ENCODE data around the gene ZNF76. TPM values are rescaled to one million over a fixed set of nuclear protein-coding genes. Genes with fewer than 3 reads are reported as not detected.

Gene ZNF76
- total and polyA plus RNA-seq, 2 of the 8 experiments (the other 6 are each of a cell fraction or from before 2014, with no cell fraction given) = 17.9 to 23.9 TPM

GRCh38 chr6:35244551-35244950 lies 15.0 kb upstream of the ZNF76 start:
- H3K4me1 ChIP-seq (replicated peaks in 1 of 4; ENCODE audit: control insufficient read depth in 3 of 4, insufficient read depth in 4 of 4, low read length in 3 of 4) = peaks cover 2 to 14% (median 8%) of the 10 kb centered on the region in 4 experiments
- H3K4ac ChIP-seq (replicated peaks; ENCODE audit: insufficient read length, low read depth, low read length) = no peak overlapping the region
- no peak overlapping the region for H4K91ac ChIP-seq (replicated peaks; ENCODE audit: insufficient read length, low read length)
- H2BK5ac ChIP-seq (ENCODE audit: low read depth, low read length) = no peak overlapping the region
- ChIA-PET CTCF (ENCODE audit: partially characterized antibody) (interaction anchor here (1.2 to 9.6 kb wide), 3 partner anchors 84 to 98 kb away, joined by 3 to 118 read pairs (median 5); no protein-coding TSS in a partner anchor), POLR2A (ENCODE audit: partially characterized antibody) (interaction anchor here (2.8 kb wide), 1 partner anchor 14 kb away, joined by 8 read pairs; the partner anchor contains the start of gene ZNF76)
- H4K5ac ChIP-seq (ENCODE audit: insufficient read length, low read depth, low read length) = no peak overlapping the region
- no peak for FAIRE-seq
- H3K56ac ChIP-seq (replicated peaks; ENCODE audit: insufficient read length, low read depth, low read length) = no peak overlapping the region
- H3K27ac ChIP-seq (ENCODE audit: low read depth, low read length) = no peak overlapping the region
- no peak overlapping the region for H2BK20ac ChIP-seq (ENCODE audit: low read length)
- DNase-seq (ENCODE audit: low read depth in 1 of 2, low spot score in 2 of 2) = no peak
- no peaks in the 10 kb centered on the region for H3K79me1 ChIP-seq (ENCODE audit: low read depth, low read length)
- 91% methylated on average over 7 of the region's 7 CpGs; no CpG with 5 or more reads in 1 of the 2 experiments for WGBS, 2 experiments (ENCODE audit: extremely low coverage in 1 of 2, insufficient coverage in 1 of 2, insufficient read length in 1 of 2, insufficient replicate concordance in 2 of 2, low coverage in 1 of 2, low lambda C conversion rate in 2 of 2, missing lambda C conversion rate in 1 of 2)
- H3K36me3 ChIP-seq (ENCODE audit: control insufficient read depth in 2 of 4, insufficient read depth in 4 of 4, low read length in 3 of 4) = no peaks in the 10 kb centered on the region
- no peak overlapping the region for H3K9ac ChIP-seq (replicated peaks in 1 of 4; ENCODE audit: extremely low read depth in 1 of 4, low read depth in 3 of 4, low read length in 3 of 4)
- H3K14ac ChIP-seq (ENCODE audit: insufficient read length) = no peak overlapping the region
- no peak overlapping the region for H4K8ac ChIP-seq (ENCODE audit: extremely low read depth, insufficient read depth, low read length)
- H3K27me3 ChIP-seq (replicated peaks in 1 of 4; ENCODE audit: control insufficient read depth in 3 of 4, extremely low read depth in 1 of 4, insufficient read depth in 3 of 4, low read length in 3 of 4) = peaks cover 0 to 9% (median 5%) of the 10 kb centered on the region in 4 experiments; a peak in 3 of 7 replicates
- no peak overlapping the region for H3K23ac ChIP-seq (ENCODE audit: insufficient read length)
- H3K23me2 ChIP-seq (ENCODE audit: low read depth, low read length) = no peaks in the 10 kb centered on the region
- H2BK15ac ChIP-seq (ENCODE audit: low read length) = no peak overlapping the region
- H3K4me3 ChIP-seq (ENCODE audit: extremely low read depth in 1 of 4, insufficient read depth in 2 of 4, low read depth in 3 of 4, low read length in 4 of 4) = no peak overlapping the region
- no peak overlapping the region for H2AK5ac ChIP-seq (ENCODE audit: low read depth, low read length)
- no peaks in the 10 kb centered on the region for H3K79me2 ChIP-seq (ENCODE audit: control insufficient read depth in 1 of 2, insufficient read depth in 2 of 2, low read length in 2 of 2)
- no peak overlapping the region for H2BK120ac ChIP-seq (replicated peaks; ENCODE audit: low read depth, low read length)
- no peak overlapping the region for H2AFZ ChIP-seq (ENCODE audit: low read length)
- H3K4me2 ChIP-seq (ENCODE audit: insufficient read depth in 1 of 2, low read depth in 2 of 2, low read length in 2 of 2) = no peak overlapping the region
- H4K20me1 ChIP-seq (replicated peaks in 1 of 2; ENCODE audit: control insufficient read depth in 1 of 2, insufficient read depth in 2 of 2, low read length in 2 of 2) = peaks cover 11 to 17% of the 10 kb centered on the region in 2 experiments
- H3K9me3 ChIP-seq (ENCODE audit: insufficient read depth in 2 of 2, low read depth in 1 of 2, low read length in 1 of 2) = no peaks in the 10 kb centered on the region
- no peak overlapping the region for H2BK12ac ChIP-seq (ENCODE audit: low read depth, low read length)
- no peak overlapping the region for H3K18ac ChIP-seq (ENCODE audit: extremely low read depth, low read length)
